SU-DHL-6 (cell line): ENCODE data around the gene PDIA5.
A peak's percentile ranks its signal among the peaks of the same experiment; 100 is the strongest.

Experiments used
- H2AFZ ChIP-seq: fragments of 200-600 bp; sonication (generic); 2 replicates; pipeline ENCODE4 v1.6.1; 2014; ENCODE audit warnings: low read depth, mild to moderate bottlenecking, moderate library complexity, mixed read lengths, antibody characterized with exemption, low read length; ENCODE audit not compliant: severe bottlenecking
- H3F3A ChIP-seq: fragments of 200-600 bp; shearing (Covaris generic); 2 replicates; pipeline ENCODE4 v1.6.0; 2016; ENCODE audit warnings: antibody characterized with exemption, mild to moderate bottlenecking; ENCODE audit not compliant: insufficient read depth
- H3K27ac ChIP-seq: fragments of 200-600 bp; sonication (generic); 2 replicates; pipeline ENCODE4 v1.5.1; 2016; ENCODE audit warnings: low read depth, mild to moderate bottlenecking, low read length, moderate library complexity, mixed read lengths
- H3K27me3 ChIP-seq: fragments of 200-600 bp; sonication (generic), shearing (Covaris generic); 2 replicates; pipeline ENCODE4 v1.6.0; 2014; ENCODE audit warnings: mild to moderate bottlenecking, low read length
- H3K36me3 ChIP-seq: fragments of 200-600 bp; sonication (generic); 2 replicates; pipeline ENCODE4 v1.6.1; 2014; ENCODE audit warnings: mild to moderate bottlenecking, low read length, mixed read lengths
- H3K4me2 ChIP-seq: fragments of 300-600, 200-600 bp; shearing (Covaris generic), sonication (generic); 2 replicates; pipeline ENCODE4 v1.6.0; 2014; ENCODE audit warnings: low read length, low read depth, mild to moderate bottlenecking; ENCODE audit not compliant: poor library complexity, severe bottlenecking
- H3K4me3 ChIP-seq: fragments of 200-600 bp; sonication (generic); 2 replicates; pipeline ENCODE4 v1.5.1; 2014; ENCODE audit warnings: antibody characterized with exemption, low read length, mild to moderate bottlenecking, mixed read lengths; ENCODE audit not compliant: insufficient read depth, poor library complexity, severe bottlenecking
- H3K79me2 ChIP-seq: fragments of 200-600 bp; sonication (generic); 2 replicates; pipeline ENCODE4 v1.6.1; 2014; ENCODE audit warnings: mild to moderate bottlenecking, low read length, moderate library complexity; ENCODE audit not compliant: insufficient read depth
- H3K9ac ChIP-seq: fragments of 200-600 bp; sonication (generic); 2 replicates; pipeline ENCODE4 v1.7.0; 2014; ENCODE audit warnings: mild to moderate bottlenecking, low read length
- H3K9me2 ChIP-seq: fragments of 200-600 bp; sonication (generic); replicated peaks from 2 replicates; pipeline ENCODE4 v1.6.1; 2014; ENCODE audit warnings: low read length; ENCODE audit not compliant: insufficient read depth
- H3K9me3 ChIP-seq: fragments of 200-600 bp; sonication (generic); 2 replicates; pipeline ENCODE4 v1.6.1; 2014; ENCODE audit warnings: low read length, mixed read lengths; ENCODE audit not compliant: insufficient read depth
- H4K20me1 ChIP-seq: fragments of 200-600 bp; sonication (generic); 2 replicates; pipeline ENCODE4 v1.6.1; 2014; ENCODE audit warnings: low read depth, mild to moderate bottlenecking, antibody characterized with exemption, low read length, moderate library complexity, mixed read lengths
- EZH2phosphoT487 ChIP-seq: fragments of 200-600 bp; sonication (generic), shearing (Covaris generic); conservative IDR thresholded peaks from 2 replicates; pipeline ENCODE4 v1.6.1; 2018; ENCODE audit warnings: mild to moderate bottlenecking, antibody characterized with exemption, low read length, moderate library complexity, mixed read lengths
- TF ChIP-seq, protein P1 (sequence below): fragments of 200-600 bp; sonication (generic); IDR thresholded peaks from one replicate; pipeline ENCODE4 v1.5.1; 2017; ENCODE audit warnings: antibody characterized with exemption, mild to moderate bottlenecking, low read length, moderate library complexity; ENCODE audit not compliant: insufficient read depth, poor library complexity, severe bottlenecking

Gene PDIA5

DNA sequence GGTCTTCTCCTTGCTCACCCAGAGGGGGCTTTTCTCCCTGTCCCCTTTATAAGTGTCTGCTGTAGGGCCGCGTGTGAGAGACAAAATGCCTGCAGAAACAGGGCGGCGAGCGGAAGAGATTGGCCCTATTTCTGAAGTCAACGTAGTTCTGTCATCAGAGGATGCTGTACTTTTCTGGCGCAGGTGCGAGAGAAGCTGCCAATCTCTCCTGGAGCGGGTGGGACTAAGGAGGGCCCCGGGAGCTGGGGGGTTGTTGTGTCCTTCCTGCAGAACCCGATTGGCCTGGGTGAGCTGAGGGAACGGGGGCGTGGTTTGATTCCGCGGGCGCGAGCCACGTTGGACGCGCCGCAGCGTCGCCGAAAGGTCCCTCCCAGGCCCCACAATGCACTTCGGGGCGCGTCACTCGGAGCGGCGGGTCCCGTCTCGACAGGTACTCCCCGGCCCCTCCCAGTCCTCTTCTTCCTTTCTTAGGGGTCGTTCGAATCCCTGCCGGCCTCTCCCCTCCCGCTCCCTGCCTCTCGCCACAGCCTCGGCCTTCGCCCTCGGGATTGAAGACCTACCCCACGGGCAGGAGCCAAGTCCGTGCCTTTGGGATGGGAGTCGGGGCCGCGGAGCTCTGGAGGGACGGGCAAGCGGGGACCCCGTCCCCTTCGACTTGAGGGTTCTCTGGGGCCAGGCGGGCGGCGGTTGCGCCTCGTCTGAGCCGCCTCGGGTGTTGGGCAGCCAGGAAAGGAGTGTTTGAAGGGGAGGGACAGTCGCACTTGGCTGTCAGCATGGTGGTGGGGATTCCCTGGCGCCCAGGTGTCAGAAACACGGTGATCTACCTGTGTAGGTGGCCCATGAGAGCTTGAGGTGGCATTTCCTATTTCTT lies 135.0 kb downstream of the PDIA5 start, which contains the start of gene SEC22A:
Gene SEC22A, plus strand, starts transcription at position 387 of the 871 bp plus-strand sequence. CDS start 7,275 bp downstream, outside the sequence.
- no peaks in the 10 kb centered on the region for H3K36me3 ChIP-seq
- H3K9me3 ChIP-seq, result no peaks in the 10 kb centered on the region
- no peaks in the 10 kb centered on the region for H4K20me1 ChIP-seq
- peak within 1 kb of the TSS; percentile 79 for H2AFZ ChIP-seq
- H3F3A ChIP-seq, result no peaks in the 10 kb centered on the region; the same call in 1 of the 2 replicates
- peaks cover 39% of the 10 kb centered on the region for H3K79me2 ChIP-seq
- peak within 1 kb of the TSS; percentile 97 for H3K9ac ChIP-seq
- H3K27ac ChIP-seq, result peak within 1 kb of the TSS; percentile 72
- no peaks in the 10 kb centered on the region for H3K9me2 ChIP-seq
- H3K4me3 ChIP-seq, result peak within 1 kb of the TSS; percentile 99
- no peaks in the 10 kb centered on the region for H3K27me3 ChIP-seq
- TF ChIP-seq, protein P1, sequence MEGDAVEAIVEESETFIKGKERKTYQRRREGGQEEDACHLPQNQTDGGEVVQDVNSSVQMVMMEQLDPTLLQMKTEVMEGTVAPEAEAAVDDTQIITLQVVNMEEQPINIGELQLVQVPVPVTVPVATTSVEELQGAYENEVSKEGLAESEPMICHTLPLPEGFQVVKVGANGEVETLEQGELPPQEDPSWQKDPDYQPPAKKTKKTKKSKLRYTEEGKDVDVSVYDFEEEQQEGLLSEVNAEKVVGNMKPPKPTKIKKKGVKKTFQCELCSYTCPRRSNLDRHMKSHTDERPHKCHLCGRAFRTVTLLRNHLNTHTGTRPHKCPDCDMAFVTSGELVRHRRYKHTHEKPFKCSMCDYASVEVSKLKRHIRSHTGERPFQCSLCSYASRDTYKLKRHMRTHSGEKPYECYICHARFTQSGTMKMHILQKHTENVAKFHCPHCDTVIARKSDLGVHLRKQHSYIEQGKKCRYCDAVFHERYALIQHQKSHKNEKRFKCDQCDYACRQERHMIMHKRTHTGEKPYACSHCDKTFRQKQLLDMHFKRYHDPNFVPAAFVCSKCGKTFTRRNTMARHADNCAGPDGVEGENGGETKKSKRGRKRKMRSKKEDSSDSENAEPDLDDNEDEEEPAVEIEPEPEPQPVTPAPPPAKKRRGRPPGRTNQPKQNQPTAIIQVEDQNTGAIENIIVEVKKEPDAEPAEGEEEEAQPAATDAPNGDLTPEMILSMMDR, result no peak
- TF ChIP-seq EZH2phosphoT487, result no peak
- H3K4me2 ChIP-seq, result peak within 1 kb of the TSS; percentile 93

DNA sequence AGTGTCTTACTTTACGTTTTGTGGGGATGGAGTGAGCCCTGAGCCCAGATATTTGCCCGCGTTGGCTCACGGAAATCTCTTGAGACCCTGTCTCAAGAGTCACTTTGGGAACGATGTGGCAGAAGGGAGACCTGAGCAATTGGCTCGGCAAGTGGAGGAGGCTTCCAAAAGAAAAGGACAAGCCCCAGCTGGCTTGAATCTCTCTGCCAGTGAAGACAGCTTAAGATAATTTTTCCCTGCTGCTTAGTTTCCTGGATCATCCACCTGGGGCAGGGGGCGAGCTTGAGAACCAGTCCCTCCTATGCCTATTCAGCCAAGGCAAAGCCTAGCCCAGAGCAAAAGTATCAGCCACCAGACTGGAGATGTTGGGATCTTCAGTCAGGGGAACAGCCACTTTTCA lies 135.6 kb downstream of the PDIA5 start:
- no peaks in the 10 kb centered on the region for H4K20me1 ChIP-seq
- H3K27me3 ChIP-seq, result no peaks in the 10 kb centered on the region
- TF ChIP-seq, protein P1, result no peak
- no peak for TF ChIP-seq EZH2phosphoT487
- no peaks in the 10 kb centered on the region for H3K36me3 ChIP-seq
- H3K9me2 ChIP-seq, result no peaks in the 10 kb centered on the region
- H3K4me3 ChIP-seq, result peak overlapping the region; percentile 99
- peak overlapping the region; percentile 86 for H3K4me2 ChIP-seq
- peak overlapping the region; percentile 97 for H3K9ac ChIP-seq
- no peaks in the 10 kb centered on the region; the same call in 1 of the 2 replicates for H3F3A ChIP-seq
- H3K27ac ChIP-seq, result 0 out of 2 replicates have a peak overlapping the region, but pooled peaks have one; percentile 61
- H3K9me3 ChIP-seq, result no peaks in the 10 kb centered on the region
- H2AFZ ChIP-seq, result no peak overlapping the region
- peaks cover 46% of the 10 kb centered on the region for H3K79me2 ChIP-seq
